ENCODE results near the gene GOLGA6L7.
A peak's percentile ranks its signal among the peaks of the same experiment; 100 is the strongest.
"Not testable (repeated sequence)": the region's sequence is repeated elsewhere in the genome, so short reads cannot be mapped to it uniquely, and the experiment has no call there.

The GOLGA6L7 gene

DNA sequence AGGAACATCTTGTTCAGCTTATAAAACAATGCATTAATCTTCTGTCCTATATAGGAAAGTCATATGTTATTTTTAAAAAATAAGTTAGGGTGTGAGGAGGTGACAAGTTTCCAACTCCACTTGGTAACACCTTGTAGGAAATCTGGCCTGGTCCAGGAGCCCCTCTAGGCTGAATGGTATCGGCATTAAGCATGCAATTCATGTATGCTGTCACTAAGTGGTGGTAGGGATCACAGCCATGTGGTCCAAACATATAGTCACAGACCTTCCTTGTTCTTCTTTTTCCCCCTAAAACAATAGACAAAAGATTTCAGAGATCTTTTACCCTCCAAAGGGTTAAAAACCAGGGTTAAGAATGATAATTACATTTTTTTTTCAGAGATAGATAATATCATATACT is 33.2 kb upstream of the GOLGA6L7 start:
- DNase-seq: no peak

DNA sequence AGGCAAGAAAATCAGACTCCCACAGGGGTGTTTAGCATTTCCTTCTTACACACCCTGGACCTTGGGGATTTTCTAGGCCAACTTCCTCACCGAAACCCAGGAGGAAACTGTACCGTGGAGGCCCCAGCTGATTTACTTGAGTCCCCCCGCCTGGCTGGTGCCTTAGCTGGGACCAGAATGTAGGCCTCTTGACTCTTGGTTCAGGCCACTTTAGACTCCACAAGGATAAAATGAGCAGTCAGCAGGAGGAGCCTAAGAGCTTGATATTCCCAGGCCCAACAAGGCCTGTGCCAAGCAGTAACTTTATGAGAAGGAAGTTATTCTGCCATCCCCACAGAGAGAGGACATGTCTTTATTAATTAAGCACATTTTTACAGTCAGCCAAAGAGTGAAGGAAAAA is 32.7 kb upstream of the GOLGA6L7 start:
- DNase-seq: no peak

DNA sequence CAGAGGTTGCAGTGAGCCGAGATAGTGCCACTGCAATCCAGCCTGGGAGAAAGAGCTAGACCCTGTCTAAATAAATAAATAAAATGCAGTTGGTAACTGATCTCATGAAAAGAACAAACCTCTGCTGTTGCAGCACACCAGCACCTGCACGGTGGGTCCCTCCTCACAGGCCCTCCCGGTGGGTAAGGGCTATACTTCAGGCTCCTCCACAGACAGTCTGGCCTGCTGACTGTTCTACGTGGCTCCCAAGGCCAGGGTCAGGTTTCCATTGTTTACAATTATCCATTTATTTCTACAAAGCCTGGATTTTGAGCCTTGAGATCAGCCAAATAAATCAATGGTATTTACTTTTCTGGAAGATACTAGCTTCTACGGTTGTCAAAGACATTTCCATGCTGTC is 32.2 kb upstream of the GOLGA6L7 start:
- DNase-seq: no peak

DNA sequence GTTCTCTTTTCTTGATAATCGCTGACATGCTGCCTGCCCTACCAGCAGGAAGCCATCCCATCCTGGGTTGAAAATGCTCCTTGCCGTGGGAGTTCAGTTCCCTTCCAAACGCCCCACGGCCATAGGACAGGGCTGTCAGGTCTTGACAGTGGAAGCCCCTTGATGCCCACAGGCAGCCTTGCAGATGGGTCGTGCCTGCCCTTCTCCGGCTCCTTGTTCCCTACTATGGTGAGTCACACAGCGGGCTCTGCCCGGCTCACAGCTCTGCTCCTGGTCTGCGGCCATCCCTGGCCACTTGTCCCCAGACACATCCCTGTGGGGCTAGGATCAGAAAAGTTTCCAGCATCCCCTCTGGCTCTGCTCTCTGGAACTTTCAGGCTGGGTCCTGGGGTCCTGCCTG is 31.1 kb upstream of the GOLGA6L7 start:
- DNase-seq: no peak

DNA sequence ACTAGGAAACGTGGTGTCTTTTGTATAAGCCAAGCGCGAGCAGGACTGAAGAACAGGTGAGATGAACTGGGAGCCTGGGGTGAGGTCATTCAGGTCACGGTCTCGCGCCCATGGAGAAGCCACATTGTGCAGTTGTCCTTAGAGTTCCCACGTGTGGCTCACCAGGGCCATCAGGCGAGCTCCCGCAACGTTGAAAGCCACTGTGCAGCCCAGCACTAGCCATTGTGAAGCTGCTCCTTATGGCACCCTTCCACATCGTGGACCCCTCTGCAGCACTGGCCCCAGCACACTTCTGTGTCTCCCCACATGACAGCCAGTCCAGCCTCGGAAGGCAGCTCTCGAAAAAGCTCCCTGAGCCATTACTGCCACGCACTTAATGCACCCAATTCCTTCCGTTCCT is 29.8 kb upstream of the GOLGA6L7 start:
- no peak for DNase-seq

DNA sequence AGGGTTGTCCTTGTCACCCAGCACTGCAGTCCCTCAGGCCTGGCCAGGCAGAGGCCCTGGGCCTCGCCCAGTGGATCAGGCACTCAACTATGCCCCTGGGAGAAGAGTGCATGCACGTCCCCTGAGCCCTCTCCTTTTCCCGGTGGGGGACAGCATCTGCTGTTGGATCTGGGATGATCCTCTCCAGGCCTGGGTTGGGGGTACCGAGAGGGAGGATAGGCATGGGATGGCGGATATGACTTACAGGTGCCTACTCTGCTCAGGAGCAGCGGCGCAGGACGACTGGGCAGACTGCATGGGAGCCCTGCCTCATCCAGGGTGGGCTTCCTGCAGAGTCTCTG is 28.4 kb upstream of the GOLGA6L7 start:
- DNase-seq: no peak

DNA sequence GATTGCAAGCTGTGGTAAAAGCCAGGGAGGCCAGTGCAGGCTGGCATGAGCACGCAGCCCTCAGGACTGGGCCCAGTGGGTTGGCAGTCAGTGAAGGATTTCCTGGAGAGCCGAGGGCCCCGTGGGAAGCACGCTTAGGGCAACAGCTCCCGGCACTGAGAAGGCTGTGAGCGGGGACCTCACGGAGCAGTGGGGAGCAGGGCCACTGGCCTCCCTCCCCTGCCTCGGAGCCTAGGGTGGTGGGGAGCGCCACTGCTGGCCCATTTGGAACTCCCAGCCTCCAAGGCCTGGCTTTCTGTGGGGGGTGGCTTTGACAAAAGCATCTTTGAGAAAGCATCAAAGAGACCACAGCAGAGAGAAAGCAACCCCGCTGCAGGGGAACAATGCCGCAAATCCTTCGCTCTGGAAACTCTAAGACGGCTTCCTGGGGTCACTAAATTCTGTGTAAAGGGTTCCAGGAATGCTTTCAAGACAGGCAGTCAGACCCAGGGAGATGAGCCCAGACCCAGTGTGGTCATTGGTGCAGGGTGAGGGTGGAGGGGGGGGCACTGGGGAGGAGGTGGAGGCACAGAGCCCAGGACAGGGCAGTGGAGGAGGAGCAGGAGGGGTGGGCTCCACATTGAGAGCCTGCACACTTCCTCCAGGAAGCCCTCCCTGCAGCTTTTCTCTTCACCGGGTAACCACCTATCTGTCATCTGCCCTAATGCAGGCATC is 27.8 kb upstream of the GOLGA6L7 start:
- DNase-seq: peak in 1 of 4 experiments; percentile 9

DNA sequence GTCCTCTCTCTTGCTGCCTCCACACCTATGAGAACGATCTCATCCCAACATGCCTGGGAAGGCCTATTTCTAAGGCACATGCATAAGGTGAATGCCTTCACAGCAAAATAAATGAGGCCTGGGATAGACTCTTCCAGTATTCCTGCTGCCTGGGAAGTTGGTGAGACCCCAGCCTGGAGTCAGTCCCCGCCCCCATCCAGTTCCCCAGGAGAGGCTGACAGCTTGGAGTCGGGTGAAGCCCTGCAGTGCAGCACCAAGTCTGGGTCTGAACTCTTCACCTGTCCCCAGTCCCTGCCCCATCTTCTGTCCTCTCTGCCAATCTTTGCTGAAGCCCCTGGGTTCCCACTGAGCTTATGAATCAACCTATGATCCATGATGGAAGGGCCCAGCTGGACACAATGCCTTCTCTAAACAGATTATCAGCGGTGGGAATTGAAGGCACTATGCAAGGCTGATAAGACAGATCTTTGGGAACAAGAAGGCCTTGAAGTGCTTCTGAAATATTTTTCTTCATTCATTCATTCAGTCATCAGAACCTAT is 27.1 kb upstream of the GOLGA6L7 start:
- DNase-seq: no peak

DNA sequence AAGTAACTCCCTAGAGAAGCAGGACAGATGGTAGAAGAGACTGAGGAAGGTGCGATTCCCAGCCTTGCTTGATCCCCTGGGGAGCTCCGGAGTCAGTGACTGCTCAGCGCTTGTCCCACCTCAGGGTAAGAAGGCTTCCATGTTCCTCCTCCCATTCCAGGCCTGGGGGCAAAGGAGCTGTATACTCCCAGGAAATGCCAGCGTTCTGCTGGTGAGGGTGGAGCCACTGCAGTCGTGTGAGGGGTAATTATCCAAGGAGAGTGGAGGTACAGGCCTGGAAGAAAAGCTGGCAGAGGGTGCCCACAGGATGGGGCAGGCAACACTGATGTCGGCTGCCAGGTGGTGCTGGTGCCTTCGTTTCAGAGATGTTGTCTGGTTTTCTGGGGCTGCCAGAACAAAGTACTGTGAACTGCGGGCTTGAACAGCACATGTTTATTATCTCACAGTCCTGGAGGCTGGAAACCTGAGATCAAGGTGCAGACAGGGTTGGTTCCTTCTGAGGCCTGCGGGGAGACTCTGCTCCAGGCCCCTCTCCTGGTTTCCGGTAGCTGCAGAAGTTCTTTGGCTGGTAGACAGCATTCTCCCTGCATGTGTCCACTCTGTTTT is 25.2 kb upstream of the GOLGA6L7 start:
- peak in 2 of 4 experiments; percentile 22 to 40 for DNase-seq

DNA sequence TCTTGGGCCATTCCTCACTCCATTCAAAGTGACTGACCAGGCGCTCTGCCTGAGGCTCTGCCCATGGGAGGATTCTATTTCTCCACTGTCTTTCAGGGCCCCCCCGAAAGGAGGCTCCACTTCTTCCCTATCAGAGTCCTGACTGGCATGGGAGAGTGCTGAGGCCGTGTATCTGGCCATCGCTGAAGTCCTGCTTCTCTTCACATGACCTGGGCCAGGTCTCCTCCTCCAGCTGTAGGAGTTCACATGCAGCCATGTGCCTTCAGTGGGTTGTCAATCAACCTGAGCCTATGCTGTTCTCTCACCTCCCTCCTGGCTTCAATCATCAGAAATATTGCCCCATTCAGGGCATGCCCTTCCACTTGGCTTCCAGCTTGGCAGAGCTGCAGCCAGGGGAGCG is 24.6 kb upstream of the GOLGA6L7 start:
- no peak for DNase-seq

DNA sequence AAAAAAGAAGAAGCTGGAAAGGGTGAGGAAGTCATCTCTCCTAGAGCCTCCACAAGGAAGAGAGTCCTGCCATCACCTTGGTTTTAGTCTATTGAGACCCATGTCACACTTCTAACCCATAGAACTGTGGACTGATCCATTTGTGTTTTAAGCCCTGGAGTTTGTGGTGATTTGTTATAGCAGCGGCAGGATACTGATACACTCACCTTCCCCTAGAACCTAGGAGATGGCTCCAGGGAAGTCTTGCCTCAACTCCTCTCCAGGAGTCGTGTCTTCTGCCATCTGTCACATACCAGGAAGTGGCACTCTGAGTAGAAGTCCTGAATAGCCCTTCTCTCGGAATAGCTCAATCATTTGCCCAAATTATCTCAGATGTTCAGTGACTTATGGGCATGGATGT is 22.7 kb upstream of the GOLGA6L7 start:
- DNase-seq: no peak

DNA sequence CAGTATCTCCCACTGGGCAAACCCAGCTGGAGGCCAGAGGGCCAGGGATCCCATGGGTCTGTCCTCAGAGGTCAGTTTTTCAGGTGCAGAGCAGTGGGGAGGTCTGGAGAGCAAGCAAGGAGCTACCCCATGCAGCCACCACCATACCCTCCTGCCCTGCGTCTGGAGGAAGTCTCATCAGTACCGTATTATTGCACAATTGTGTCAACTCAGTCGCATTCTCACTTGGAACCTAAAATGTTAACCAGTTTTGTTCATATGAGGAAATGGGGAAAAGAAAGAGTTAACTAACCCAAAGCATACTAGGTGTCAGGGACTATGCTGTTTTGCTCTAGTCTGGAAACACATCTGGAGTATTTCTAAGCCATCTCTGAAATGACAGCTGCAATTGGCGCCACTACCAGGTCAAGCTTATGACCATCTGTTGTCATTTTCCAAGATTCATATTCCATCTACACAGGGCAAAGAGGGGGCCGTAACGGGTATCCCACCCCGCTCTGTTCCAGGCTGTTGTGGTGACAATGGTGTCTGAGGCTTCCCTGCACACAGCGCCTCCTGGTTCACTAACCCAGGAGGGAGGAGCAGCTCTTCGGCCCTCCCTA is 20.4 kb upstream of the GOLGA6L7 start:
- DNase-seq: no peak

DNA sequence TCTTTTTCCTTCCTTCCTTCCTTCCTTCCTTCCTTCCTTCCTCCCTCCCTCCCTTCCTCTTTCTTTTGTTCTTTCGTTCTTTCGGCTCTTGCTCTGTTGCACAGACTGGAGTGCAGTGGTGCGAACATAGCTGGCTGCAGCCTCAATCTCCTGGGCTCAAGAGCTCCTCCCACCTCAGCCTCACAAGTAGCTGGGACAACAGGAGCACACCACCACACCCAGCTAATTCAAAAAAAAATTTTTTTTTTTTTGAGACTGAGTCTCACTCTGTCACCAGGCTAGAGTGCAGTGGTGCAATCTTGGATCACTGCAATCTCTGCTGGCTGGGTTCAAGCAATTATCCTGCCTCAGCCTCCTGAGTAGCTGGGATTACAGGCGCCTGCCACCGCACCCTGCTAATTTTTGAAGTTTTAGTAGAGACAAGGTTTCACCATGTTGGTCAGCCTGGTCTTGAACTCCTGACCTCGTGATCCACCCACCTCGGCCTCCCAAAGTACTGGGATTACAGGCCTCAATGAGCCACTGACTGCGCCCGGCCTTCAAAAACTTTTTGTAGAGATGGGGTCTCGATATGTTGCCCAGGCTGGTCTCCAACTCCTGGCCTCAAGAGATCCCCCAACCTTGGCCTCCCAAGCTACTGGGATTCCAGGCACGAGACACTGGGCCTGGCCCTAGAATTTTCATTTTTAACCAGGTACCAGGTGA is 13.3 kb upstream of the GOLGA6L7 start:
- not testable (repeated sequence) for DNase-seq

DNA sequence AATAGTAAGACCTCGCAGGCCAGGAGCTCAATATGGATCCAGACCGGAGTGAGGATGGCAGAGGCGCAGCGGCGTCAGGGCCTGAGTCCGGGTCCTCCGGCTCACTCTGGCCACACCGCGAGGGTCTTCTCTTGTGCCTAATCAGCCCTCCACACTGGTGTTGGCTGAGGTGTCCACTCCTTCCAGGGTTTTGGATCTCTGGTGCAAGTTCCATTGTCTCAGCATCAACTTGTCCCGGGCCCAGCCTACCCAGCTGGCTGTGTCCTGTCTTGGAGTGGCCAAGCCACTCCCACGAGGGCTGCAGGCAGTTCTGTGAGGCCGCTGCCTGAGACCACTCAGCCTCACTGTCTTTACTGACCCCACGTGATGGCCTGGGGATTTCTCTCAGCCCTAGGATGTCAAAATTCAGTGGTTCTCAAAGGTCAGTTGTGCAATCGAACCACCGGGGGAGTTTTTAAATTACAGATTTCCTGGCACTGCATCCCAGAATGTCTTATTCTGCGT is 12.6 kb upstream of the GOLGA6L7 start:
- no peak for DNase-seq

DNA sequence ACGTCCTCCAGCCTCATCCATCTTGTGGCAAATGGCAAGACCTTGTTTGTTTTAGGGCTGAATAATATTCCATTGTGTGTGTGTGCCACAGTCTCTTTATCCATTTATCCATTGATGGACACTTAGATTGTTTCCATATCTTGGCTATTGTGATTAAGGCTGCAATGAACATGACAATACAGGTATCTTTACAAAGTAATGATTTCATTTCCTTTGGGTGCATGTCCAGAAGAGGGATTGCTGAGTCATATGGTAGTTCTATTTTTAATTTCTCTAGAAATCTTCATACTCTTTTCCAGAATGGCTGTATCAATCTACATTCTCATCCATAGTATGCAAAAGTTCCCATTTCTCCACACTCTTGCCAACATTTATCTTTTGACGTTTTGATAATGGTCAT is 6.1 kb upstream of the GOLGA6L7 start:
- DNase-seq: not testable (repeated sequence)

DNA sequence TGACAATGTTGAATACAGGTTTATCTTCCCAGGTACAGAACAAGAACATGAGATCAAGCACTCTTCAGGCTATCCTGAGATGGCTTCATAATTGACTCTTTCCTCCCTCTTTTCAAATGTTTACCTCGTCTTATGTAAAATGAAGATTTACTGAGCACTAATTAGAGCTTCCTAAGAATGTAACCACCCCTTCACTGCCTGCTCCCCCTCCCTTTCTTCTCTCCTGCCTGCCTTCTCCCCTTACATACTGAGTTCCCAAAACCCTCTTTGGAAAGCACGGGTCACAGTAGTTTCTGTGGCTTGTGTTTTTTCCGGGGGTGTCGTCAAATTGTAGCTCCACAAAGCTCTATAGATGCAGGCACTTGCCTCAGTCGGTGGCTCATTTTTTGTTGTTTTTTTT is 5.2 kb upstream of the GOLGA6L7 start:
- DNase-seq: not testable (repeated sequence)

DNA sequence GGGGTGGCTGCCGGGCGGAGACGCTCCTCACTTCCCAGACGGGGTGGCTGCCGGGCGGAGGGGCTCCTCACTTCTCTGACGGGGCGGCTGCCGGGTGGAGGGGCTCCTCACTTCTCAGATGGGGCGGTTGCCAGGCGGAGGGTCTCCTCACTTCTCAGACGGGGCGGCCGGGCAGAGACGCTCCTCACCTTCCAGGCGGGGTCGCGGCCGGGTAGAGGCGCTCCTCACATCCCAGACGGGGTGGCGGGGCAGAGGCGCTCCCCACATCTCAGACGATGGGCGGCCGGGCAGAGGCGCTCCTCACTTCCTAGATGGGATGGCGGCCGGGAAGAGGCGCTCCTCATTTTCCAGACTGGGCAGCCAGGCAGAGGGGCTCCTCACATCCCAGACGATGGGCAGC is 1.3 kb upstream of the GOLGA6L7 start:
- DNase-seq: not testable (repeated sequence)

DNA sequence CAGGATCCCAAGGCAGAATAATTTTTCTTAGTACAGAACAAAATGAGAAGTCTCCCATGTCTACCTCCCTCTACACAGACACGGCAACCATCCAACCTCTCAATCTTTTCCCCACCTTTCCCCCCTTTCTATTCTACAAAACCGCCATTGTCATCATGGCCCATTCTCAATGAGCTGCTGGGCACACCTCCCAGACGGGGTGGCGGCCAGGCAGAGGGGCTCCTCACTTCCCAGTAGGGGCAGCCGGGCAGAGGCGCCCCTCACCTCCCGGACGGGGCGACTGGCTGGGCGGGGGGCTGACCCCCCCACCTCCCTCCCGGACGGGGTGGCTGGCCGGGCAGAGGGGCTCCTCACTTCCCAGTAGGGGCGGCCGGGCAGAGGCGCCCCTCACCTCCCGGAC is 827 bp upstream of the GOLGA6L7 start:
- not testable (repeated sequence) for DNase-seq

DNA sequence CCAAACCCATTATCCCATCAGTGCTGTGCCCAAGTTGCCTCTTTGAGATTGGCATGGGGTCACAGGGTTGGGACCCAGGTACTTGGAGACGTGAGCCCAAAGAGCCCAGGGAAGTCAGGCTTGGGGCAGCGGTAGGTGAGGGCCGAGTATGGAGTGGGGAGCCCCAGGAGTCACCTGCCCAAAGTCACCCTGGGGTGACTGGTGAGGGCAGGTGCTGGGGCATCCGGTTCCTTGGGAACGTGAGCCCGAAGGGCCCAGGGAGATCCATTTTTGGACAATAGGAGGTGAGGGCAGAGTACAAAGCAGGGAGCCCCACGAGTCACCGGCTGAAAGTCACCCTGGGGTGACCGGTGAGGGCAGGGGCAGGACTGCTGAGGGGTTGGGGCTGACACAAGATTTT is 485 bp downstream of the GOLGA6L7 start:
- not testable (repeated sequence) for DNase-seq

DNA sequence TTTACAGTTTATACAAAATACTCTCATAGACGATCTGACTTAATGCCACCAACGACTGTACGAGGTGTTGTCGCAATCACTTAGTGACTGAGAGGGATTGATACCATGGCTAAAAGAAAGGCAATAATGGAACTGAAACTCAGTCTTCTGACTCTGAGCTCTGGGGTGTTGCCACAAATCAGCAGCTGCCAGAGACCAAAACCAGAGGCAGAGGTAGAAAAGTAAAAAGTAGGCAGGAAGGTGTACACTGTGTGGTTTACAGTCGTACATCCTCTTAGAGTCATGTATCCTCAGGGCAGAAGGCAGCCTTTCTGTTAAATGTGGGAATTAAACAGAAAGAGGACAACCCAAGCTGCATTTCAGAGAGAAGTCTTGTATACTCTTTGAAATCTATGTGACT is 1.2 kb downstream of the GOLGA6L7 start:
- not testable (repeated sequence) for DNase-seq

DNA sequence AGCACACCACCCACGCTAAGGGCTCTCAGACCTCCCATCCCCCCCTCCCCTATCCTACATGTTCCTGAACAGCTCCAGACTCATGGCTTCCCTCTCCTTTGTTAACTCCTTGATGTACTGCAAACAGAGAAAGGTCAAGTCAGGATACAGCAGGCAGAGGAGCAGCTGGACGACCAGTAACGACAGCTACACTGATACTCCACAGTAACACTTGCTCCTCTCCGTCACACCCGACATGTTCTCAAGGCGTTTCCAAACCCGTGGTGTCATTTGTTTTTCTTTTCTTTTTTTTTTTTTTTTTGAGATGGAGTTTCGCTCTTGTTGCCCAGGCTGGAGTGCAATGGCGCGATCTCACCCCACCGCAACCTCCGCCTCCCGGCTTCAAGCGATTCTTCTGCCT is 4.3 kb downstream of the GOLGA6L7 start:
- DNase-seq: not testable (repeated sequence)

DNA sequence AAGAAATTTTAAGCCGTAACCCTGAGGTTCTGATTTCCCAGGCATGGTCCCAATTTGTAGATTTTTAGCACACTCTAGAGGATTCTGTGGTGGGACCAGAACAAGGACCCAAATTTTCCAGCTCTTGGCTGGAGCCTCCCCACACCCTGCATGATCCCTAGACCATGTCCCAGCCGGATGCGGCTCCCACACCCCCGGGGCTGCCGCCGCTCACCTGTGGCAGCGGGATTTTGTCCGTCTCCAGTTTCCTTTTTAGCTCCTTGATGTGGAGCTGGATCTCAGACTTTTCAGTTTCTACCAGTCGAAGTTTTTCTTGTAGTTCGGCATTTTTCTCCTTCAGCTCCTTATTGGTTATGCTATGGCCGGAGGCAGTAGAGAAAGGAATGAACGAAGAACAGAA is 4.9 kb downstream of the GOLGA6L7 start:
- not testable (repeated sequence) for DNase-seq

DNA sequence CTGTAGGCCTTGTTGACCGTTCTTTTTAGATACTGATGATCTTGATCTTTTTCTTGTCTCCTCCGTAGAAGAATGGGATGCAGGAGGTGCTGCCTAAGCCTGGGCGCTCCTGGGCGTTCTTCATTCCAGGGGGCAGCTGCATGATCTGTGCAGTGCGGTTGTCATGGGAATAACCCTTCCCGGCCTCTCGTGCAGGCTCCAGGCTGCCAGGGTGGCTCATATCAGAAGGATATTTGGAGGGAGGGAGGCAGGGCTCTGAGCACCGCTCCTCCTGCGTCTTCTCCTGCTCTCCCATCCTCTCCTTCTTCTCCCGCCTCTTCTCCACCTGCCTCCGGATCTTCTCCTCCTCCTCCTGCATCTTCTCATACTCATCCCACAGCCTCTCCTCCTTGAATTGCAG is 6.2 kb downstream of the GOLGA6L7 start:
- not testable (repeated sequence) for DNase-seq

All from activated naive CD4-positive, alpha-beta T cell (primary cell).